HEK293 (cell line): ENCODE measurements around the gene GNB2.

Experiments used
- GLIS1 ChIP-seq: fragments of 450-650 bp; formaldehyde crosslinking; IDR thresholded peaks from 2 replicates; pipeline ENCODE4 v1.5.1; 2016; ENCODE audit warnings: missing biosample characterization, missing genetic modification characterization
- GLIS2 ChIP-seq: fragments of 450-650 bp; formaldehyde crosslinking; IDR thresholded peaks from 2 replicates; pipeline ENCODE4 v1.5.1; 2016; ENCODE audit warnings: missing biosample characterization, missing genetic modification characterization
- IKZF3 ChIP-seq: fragments of 450-650 bp; IDR thresholded peaks from 2 replicates; pipeline ENCODE4 v1.5.0; 2018; ENCODE audit warnings: missing biosample characterization, mild to moderate bottlenecking, missing genetic modification characterization, moderate library complexity
- OSR2 ChIP-seq: fragments of 450-650 bp; formaldehyde crosslinking; IDR thresholded peaks from 2 replicates; pipeline ENCODE4 v1.5.1; 2016; ENCODE audit warnings: missing biosample characterization, missing genetic modification characterization
- SP2 ChIP-seq: fragments of 450-650 bp; formaldehyde crosslinking; IDR thresholded peaks from 2 replicates; pipeline ENCODE4 v1.5.1; 2016; ENCODE audit warnings: missing biosample characterization, missing genetic modification characterization
- WT1 ChIP-seq: fragments of 450-650 bp; formaldehyde crosslinking; IDR thresholded peaks from 2 replicates; pipeline ENCODE4 v1.5.1; 2016; ENCODE audit warnings: missing biosample characterization, missing genetic modification characterization
- YY1 ChIP-seq: fragments of 450-650 bp; formaldehyde crosslinking; IDR thresholded peaks from 2 replicates; pipeline ENCODE4 v1.5.1; 2018; ENCODE audit warnings: missing biosample characterization, missing genetic modification characterization
- ZBTB17 ChIP-seq: fragments of 450-650 bp; formaldehyde crosslinking; IDR thresholded peaks from 2 replicates; pipeline ENCODE4 v1.5.1; 2016; ENCODE audit warnings: missing biosample characterization, missing genetic modification characterization
- ZNF19 ChIP-seq: fragments of 450-650 bp; formaldehyde crosslinking; IDR thresholded peaks from 2 replicates; pipeline ENCODE4; 2016; ENCODE audit warnings: missing biosample characterization, missing genetic modification characterization, low read depth
- ZNF23 ChIP-seq: fragments of 450-650 bp; formaldehyde crosslinking; IDR thresholded peaks from 2 replicates; pipeline ENCODE4 v1.5.1; 2016; ENCODE audit warnings: missing biosample characterization, missing genetic modification characterization, borderline replicate concordance
- ZNF302 ChIP-seq: fragments of 450-650 bp; formaldehyde crosslinking; IDR thresholded peaks from 2 replicates; pipeline ENCODE4 v1.5.1; 2016; ENCODE audit warnings: missing biosample characterization, missing genetic modification characterization, low read depth
- ZNF37A ChIP-seq: fragments of 450-650 bp; IDR thresholded peaks from 2 replicates; pipeline ENCODE4 v1.5.1; 2018; ENCODE audit warnings: missing biosample characterization, missing genetic modification characterization
- ZNF549 ChIP-seq: fragments of 450-650 bp; IDR thresholded peaks from 2 replicates; pipeline ENCODE4 v1.5.1; 2018; ENCODE audit warnings: missing biosample characterization, missing genetic modification characterization, mild to moderate bottlenecking, inconsistent platforms, moderate library complexity
- ZNF560 ChIP-seq: fragments of 450-650 bp; formaldehyde crosslinking; IDR thresholded peaks from 2 replicates; pipeline ENCODE4 v1.5.1; 2017; ENCODE audit warnings: missing biosample characterization, missing genetic modification characterization, borderline replicate concordance
- ZNF600 ChIP-seq: fragments of 450-650 bp; formaldehyde crosslinking; IDR thresholded peaks from 2 replicates; pipeline ENCODE4 v1.5.1; 2016; ENCODE audit warnings: missing biosample characterization, missing genetic modification characterization
- ZNF670 ChIP-seq: fragments of 450-650 bp; formaldehyde crosslinking; IDR thresholded peaks from 2 replicates; pipeline ENCODE4 v1.5.1; 2016; ENCODE audit warnings: missing biosample characterization, missing genetic modification characterization, low read depth
- ZNF76 ChIP-seq: fragments of 450-650 bp; formaldehyde crosslinking; IDR thresholded peaks from 2 replicates; pipeline ENCODE4; 2016; ENCODE audit warnings: low read depth, missing biosample characterization, missing genetic modification characterization, borderline replicate concordance
- TF ChIP-seq, protein P1 (sequence below): fragments of 450-650 bp; formaldehyde crosslinking; IDR thresholded peaks from 2 replicates; pipeline ENCODE4 v1.5.1; 2016; ENCODE audit warnings: missing biosample characterization, missing genetic modification characterization
- TF ChIP-seq, protein P2 (sequence below): fragments of 450-650 bp; formaldehyde crosslinking; IDR thresholded peaks from 2 replicates; pipeline ENCODE4 v1.5.1; 2016; ENCODE audit warnings: missing biosample characterization, missing genetic modification characterization
- TF ChIP-seq, protein P3 (sequence below): fragments of 450-650 bp; formaldehyde crosslinking; conservative IDR thresholded peaks from 2 replicates; pipeline ENCODE4 v1.5.1; 2016; ENCODE audit warnings: low read depth, missing biosample characterization, missing genetic modification characterization
- TF ChIP-seq, protein P4 (sequence below): fragments of 450-650 bp; formaldehyde crosslinking; IDR thresholded peaks from 2 replicates; pipeline ENCODE4 v1.5.1; 2017; ENCODE audit warnings: missing biosample characterization, missing genetic modification characterization
- TF ChIP-seq, protein P5 (sequence below): fragments of 450-650 bp; formaldehyde crosslinking; IDR thresholded peaks from 2 replicates; pipeline ENCODE4 v1.5.1; 2016; ENCODE audit warnings: missing biosample characterization, missing genetic modification characterization

Gene GNB2

DNA sequence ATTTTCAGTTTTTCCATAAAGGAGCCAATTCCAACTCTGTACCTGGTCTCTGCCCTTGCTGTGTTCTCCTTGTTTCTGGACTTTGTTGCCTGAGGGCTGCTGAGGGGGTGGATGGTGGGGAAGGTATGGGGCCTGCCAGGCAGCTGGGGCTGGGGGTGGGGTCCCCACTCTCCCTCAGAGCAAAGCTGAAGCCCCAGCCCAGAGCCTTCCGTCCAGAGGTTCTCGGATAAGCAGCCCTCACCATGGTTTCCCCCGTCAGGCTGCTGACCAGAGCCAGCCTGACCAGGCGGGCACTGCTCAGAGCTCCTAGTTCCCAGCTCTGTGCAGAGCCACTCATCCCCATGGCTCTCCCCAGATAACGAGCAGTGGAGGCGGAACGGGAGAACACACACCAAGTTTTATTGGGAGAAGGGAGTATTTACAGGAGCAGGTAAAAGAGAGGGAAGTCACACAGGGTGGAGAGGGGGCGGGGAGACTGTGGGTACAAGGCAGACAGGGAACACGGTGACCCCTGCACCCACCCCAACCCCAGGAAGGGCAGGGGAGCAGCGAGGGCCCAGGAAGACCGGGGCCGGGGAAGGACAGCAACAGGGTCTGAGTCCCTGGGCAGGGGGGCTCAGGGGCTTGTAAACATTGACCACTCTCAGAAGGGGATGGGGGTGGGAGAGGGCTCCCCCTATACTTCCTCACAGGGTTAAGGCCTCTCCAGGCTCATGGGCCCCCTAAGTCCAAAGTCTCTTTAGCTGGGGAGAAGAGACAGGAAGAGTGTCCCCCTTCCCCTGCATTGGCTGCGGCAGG is 5.8 kb downstream of the GNB2 start (continued):
- TF ChIP-seq, protein P1, sequence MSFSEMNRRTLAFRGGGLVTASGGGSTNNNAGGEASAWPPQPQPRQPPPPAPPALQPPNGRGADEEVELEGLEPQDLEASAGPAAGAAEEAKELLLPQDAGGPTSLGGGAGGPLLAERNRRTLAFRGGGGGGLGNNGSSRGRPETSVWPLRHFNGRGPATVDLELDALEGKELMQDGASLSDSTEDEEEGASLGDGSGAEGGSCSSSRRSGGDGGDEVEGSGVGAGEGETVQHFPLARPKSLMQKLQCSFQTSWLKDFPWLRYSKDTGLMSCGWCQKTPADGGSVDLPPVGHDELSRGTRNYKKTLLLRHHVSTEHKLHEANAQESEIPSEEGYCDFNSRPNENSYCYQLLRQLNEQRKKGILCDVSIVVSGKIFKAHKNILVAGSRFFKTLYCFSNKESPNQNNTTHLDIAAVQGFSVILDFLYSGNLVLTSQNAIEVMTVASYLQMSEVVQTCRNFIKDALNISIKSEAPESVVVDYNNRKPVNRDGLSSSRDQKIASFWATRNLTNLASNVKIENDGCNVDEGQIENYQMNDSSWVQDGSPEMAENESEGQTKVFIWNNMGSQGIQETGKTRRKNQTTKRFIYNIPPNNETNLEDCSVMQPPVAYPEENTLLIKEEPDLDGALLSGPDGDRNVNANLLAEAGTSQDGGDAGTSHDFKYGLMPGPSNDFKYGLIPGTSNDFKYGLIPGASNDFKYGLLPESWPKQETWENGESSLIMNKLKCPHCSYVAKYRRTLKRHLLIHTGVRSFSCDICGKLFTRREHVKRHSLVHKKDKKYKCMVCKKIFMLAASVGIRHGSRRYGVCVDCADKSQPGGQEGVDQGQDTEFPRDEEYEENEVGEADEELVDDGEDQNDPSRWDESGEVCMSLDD (tag by site-specific recombination), result peak; percentile 27; the same call in 1 of the 2 replicates
- TF ChIP-seq GLIS1 (tag by site-specific recombination) (peak; percentile 84), ZNF600 (tag by site-specific recombination) (peak; percentile 76), WT1 (tag by site-specific recombination) (peak; percentile 91), ZNF549 (tag by site-specific recombination) (no peak), ZNF76 (tag by site-specific recombination) (no peak), ZNF670 (tag by site-specific recombination) (no peak), ZNF37A (tag by site-specific recombination) (no peak), IKZF3 (tag by site-specific recombination) (peak; percentile 65), YY1 (tag by site-specific recombination) (no peak), OSR2 (tag by site-specific recombination) (peak; percentile 71; the same call in 1 of the 2 replicates), ZBTB17 (tag by site-specific recombination) (peak; percentile 55), ZNF23 (no peak), ZNF19 (tag by site-specific recombination) (no peak), SP2 (tag by site-specific recombination) (peak; percentile 64), GLIS2 (tag by site-specific recombination) (peak; percentile 9; the same call in 1 of the 2 replicates), ZNF560 (no peak), ZNF302 (no peak)
- TF ChIP-seq, protein P2, sequence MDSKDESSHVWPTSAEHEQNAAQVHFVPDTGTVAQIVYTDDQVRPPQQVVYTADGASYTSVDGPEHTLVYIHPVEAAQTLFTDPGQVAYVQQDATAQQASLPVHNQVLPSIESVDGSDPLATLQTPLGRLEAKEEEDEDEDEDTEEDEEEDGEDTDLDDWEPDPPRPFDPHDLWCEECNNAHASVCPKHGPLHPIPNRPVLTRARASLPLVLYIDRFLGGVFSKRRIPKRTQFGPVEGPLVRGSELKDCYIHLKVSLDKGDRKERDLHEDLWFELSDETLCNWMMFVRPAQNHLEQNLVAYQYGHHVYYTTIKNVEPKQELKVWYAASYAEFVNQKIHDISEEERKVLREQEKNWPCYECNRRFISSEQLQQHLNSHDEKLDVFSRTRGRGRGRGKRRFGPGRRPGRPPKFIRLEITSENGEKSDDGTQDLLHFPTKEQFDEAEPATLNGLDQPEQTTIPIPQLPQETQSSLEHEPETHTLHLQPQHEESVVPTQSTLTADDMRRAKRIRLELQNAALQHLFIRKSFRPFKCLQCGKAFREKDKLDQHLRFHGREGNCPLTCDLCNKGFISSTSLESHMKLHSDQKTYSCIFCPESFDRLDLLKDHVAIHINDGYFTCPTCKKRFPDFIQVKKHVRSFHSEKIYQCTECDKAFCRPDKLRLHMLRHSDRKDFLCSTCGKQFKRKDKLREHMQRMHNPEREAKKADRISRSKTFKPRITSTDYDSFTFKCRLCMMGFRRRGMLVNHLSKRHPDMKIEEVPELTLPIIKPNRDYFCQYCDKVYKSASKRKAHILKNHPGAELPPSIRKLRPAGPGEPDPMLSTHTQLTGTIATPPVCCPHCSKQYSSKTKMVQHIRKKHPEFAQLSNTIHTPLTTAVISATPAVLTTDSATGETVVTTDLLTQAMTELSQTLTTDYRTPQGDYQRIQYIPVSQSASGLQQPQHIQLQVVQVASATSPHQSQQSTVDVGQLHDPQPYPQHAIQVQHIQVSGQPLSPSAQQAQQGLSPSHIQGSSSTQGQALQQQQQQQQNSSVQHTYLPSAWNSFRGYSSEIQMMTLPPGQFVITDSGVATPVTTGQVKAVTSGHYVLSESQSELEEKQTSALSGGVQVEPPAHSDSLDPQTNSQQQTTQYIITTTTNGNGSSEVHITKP (tag by site-specific recombination), result peak; percentile 15; the same call in 1 of the 2 replicates
- TF ChIP-seq, protein P3, sequence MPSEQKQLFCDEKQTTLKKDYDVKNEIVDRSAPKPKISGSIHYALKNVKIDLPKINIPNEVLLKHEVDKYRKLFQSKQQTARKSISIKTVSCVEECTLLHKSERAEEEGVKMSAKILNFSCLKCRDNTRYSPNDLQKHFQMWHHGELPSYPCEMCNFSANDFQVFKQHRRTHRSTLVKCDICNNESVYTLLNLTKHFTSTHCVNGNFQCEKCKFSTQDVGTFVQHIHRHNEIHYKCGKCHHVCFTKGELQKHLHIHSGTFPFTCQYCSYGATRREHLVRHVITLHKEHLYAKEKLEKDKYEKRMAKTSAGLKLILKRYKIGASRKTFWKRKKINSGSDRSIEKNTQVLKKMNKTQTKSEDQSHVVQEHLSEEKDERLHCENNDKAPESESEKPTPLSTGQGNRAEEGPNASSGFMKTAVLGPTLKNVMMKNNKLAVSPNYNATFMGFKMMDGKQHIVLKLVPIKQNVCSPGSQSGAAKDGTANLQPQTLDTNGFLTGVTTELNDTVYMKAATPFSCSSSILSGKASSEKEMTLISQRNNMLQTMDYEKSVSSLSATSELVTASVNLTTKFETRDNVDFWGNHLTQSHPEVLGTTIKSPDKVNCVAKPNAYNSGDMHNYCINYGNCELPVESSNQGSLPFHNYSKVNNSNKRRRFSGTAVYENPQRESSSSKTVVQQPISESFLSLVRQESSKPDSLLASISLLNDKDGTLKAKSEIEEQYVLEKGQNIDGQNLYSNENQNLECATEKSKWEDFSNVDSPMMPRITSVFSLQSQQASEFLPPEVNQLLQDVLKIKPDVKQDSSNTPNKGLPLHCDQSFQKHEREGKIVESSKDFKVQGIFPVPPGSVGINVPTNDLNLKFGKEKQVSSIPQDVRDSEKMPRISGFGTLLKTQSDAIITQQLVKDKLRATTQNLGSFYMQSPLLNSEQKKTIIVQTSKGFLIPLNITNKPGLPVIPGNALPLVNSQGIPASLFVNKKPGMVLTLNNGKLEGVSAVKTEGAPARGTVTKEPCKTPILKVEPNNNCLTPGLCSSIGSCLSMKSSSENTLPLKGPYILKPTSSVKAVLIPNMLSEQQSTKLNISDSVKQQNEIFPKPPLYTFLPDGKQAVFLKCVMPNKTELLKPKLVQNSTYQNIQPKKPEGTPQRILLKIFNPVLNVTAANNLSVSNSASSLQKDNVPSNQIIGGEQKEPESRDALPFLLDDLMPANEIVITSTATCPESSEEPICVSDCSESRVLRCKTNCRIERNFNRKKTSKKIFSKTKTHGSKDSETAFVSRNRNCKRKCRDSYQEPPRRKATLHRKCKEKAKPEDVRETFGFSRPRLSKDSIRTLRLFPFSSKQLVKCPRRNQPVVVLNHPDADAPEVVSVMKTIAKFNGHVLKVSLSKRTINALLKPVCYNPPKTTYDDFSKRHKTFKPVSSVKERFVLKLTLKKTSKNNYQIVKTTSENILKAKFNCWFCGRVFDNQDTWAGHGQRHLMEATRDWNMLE (tag by site-specific recombination), result no peak
- TF ChIP-seq, protein P4, sequence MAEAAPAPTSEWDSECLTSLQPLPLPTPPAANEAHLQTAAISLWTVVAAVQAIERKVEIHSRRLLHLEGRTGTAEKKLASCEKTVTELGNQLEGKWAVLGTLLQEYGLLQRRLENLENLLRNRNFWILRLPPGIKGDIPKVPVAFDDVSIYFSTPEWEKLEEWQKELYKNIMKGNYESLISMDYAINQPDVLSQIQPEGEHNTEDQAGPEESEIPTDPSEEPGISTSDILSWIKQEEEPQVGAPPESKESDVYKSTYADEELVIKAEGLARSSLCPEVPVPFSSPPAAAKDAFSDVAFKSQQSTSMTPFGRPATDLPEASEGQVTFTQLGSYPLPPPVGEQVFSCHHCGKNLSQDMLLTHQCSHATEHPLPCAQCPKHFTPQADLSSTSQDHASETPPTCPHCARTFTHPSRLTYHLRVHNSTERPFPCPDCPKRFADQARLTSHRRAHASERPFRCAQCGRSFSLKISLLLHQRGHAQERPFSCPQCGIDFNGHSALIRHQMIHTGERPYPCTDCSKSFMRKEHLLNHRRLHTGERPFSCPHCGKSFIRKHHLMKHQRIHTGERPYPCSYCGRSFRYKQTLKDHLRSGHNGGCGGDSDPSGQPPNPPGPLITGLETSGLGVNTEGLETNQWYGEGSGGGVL (tag by site-specific recombination), result peak; percentile 77
- TF ChIP-seq, protein P5, sequence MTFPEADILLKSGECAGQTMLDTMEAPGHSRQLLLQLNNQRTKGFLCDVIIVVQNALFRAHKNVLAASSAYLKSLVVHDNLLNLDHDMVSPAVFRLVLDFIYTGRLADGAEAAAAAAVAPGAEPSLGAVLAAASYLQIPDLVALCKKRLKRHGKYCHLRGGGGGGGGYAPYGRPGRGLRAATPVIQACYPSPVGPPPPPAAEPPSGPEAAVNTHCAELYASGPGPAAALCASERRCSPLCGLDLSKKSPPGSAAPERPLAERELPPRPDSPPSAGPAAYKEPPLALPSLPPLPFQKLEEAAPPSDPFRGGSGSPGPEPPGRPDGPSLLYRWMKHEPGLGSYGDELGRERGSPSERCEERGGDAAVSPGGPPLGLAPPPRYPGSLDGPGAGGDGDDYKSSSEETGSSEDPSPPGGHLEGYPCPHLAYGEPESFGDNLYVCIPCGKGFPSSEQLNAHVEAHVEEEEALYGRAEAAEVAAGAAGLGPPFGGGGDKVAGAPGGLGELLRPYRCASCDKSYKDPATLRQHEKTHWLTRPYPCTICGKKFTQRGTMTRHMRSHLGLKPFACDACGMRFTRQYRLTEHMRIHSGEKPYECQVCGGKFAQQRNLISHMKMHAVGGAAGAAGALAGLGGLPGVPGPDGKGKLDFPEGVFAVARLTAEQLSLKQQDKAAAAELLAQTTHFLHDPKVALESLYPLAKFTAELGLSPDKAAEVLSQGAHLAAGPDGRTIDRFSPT (tag by site-specific recombination), result peak; percentile 43; the same call in 1 of the 2 replicates
